Measurements from ENCODE around the gene C10orf90.
A peak's percentile ranks its signal among the peaks of the same experiment; 100 is the strongest.
"Not testable (repeated sequence)": the region's sequence is repeated elsewhere in the genome, so short reads cannot be mapped to it uniquely, and the experiment has no call there.

Gene C10orf90

GRCh38 chr10:126391192-126391885 is 279.2 kb downstream of the C10orf90 start:
- Mint-ChIP-seq H3K4me1 (peaks cover 5 to 7% of the 10 kb centered on the region in 2 donors), H3K9me3 (peaks cover 4 to 7% of the 10 kb centered on the region in 2 donors), H3K4me3 (no peak overlapping the region), H3K27ac (no peak overlapping the region), H3K36me3 (peaks cover 4 to 6% of the 10 kb centered on the region in 2 donors), H3K27me3 (peaks cover 38 to 45% of the 10 kb centered on the region in 2 donors)
- ATAC-seq (replicated peaks), result no peak
- DNase-seq, result no peak

GRCh38 chr10:126390324-126390723 is 280.2 kb downstream of the C10orf90 start:
- no peak for ATAC-seq (replicated peaks)
- Mint-ChIP-seq H3K4me3 (no peak overlapping the region), H3K4me1 (peaks cover 5 to 7% of the 10 kb centered on the region in 2 donors), H3K27ac (no peak overlapping the region), H3K27me3 (peaks cover 48 to 51% of the 10 kb centered on the region in 2 donors), H3K36me3 (peaks cover 4 to 6% of the 10 kb centered on the region in 2 donors), H3K9me3 (peaks cover 2 to 3% of the 10 kb centered on the region in 2 donors)
- no peak for DNase-seq

GRCh38 chr10:126387931-126388911 is 282.3 kb downstream of the C10orf90 start, which contains the start of gene ADAM12:
Gene ADAM12, minus strand, starts transcription at chr10:126388477. Its CDS starts 332 bp downstream, at chr10:126388145.
- DNase-seq, result no peak
- H3K4me1 Mint-ChIP-seq, result peaks cover 5 to 7% of the 10 kb centered on the region in 2 donors
- H3K4me3 Mint-ChIP-seq, result peak within 1 kb of the TSS; percentile 40 to 61
- H3K27ac Mint-ChIP-seq, result peak within 1 kb of the TSS; percentile 68
- H3K27me3 Mint-ChIP-seq, result peaks cover 53 to 56% of the 10 kb centered on the region in 2 donors
- ATAC-seq (replicated peaks), result peak in 1 of 2 donors; percentile 16
- peaks cover 4 to 6% of the 10 kb centered on the region in 2 donors for H3K36me3 Mint-ChIP-seq
- peaks cover 0 to 4% of the 10 kb centered on the region in 2 donors for H3K9me3 Mint-ChIP-seq

GRCh38 chr10:126387041-126387921 is 283.2 kb downstream of the C10orf90 start:
- Mint-ChIP-seq H3K4me1 (peaks cover 5 to 7% of the 10 kb centered on the region in 2 donors), H3K27me3 (peaks cover 56 to 57% of the 10 kb centered on the region in 2 donors), H3K9me3 (peaks cover 0 to 2% of the 10 kb centered on the region in 2 donors), H3K36me3 (peaks cover 4 to 6% of the 10 kb centered on the region in 2 donors), H3K4me3 (peak overlapping the region; percentile 40 to 61), H3K27ac (peak overlapping the region; percentile 68)
- DNase-seq (peak; percentile 34), ATAC-seq (replicated peaks) (peak; percentile 56)

GRCh38 chr10:126384269-126384873 is 286.1 kb downstream of the C10orf90 start:
- DNase-seq (no peak), ATAC-seq (replicated peaks) (no peak)
- Mint-ChIP-seq H3K27me3 (peaks cover 33 to 43% of the 10 kb centered on the region in 2 donors), H3K36me3 (peaks cover 4 to 6% of the 10 kb centered on the region in 2 donors), H3K9me3 (peaks cover 0 to 2% of the 10 kb centered on the region in 2 donors), H3K4me3 (no peak overlapping the region), H3K27ac (no peak overlapping the region), H3K4me1 (peaks cover 5 to 7% of the 10 kb centered on the region in 2 donors)

GRCh38 chr10:126380352-126381076 is 290.0 kb downstream of the C10orf90 start:
- DNase-seq (no peak), ATAC-seq (replicated peaks) (no peak)
- no peaks in the 10 kb centered on the region for H3K36me3 Mint-ChIP-seq
- H3K27me3 Mint-ChIP-seq, result peaks cover 7 to 15% of the 10 kb centered on the region in 2 donors
- no peak overlapping the region for H3K4me3 Mint-ChIP-seq
- no peaks in the 10 kb centered on the region for H3K4me1 Mint-ChIP-seq
- H3K27ac Mint-ChIP-seq, result no peak overlapping the region
- H3K9me3 Mint-ChIP-seq, result peaks cover 4 to 5% of the 10 kb centered on the region in 2 donors

GRCh38 chr10:126379166-126379565 is 291.3 kb downstream of the C10orf90 start:
- not testable (repeated sequence) for DNase-seq; H3K4me3 Mint-ChIP-seq; ATAC-seq (replicated peaks); H3K27ac Mint-ChIP-seq; H3K4me1 Mint-ChIP-seq; H3K27me3 Mint-ChIP-seq; H3K36me3 Mint-ChIP-seq
- peaks cover 10 to 16% of the 10 kb centered on the region in 2 donors for H3K9me3 Mint-ChIP-seq

GRCh38 chr10:126376956-126377355 is 293.5 kb downstream of the C10orf90 start:
- Mint-ChIP-seq H3K9me3 (peaks cover 13 to 16% of the 10 kb centered on the region in 2 donors), H3K36me3 (no peaks in the 10 kb centered on the region), H3K4me3 (no peak overlapping the region), H3K27ac (no peak overlapping the region), H3K4me1 (no peaks in the 10 kb centered on the region), H3K27me3 (peaks cover 0 to 5% of the 10 kb centered on the region in 2 donors)
- no peak for DNase-seq
- no peak for ATAC-seq (replicated peaks)

- H3K9me3 Mint-ChIP-seq, result peaks cover 13 to 16% of the 10 kb centered on the region in 2 donors
- H3K4me3 Mint-ChIP-seq, result no peak overlapping the region
- H3K4me1 Mint-ChIP-seq, result no peaks in the 10 kb centered on the region
- DNase-seq, result no peak
- no peak overlapping the region for H3K27ac Mint-ChIP-seq
- ATAC-seq (replicated peaks), result no peak
- peaks cover 0 to 4% of the 10 kb centered on the region in 2 donors for H3K27me3 Mint-ChIP-seq
- H3K36me3 Mint-ChIP-seq, result no peaks in the 10 kb centered on the region
Measured at GRCh38 chr10:126375926-126376554, 294.5 kb downstream of the C10orf90 start.

- H3K9me3 Mint-ChIP-seq, result peaks cover 13 to 16% of the 10 kb centered on the region in 2 donors
- H3K4me1 Mint-ChIP-seq, result no peaks in the 10 kb centered on the region
- no peak overlapping the region for H3K27ac Mint-ChIP-seq
- H3K27me3 Mint-ChIP-seq, result peaks cover 0 to 4% of the 10 kb centered on the region in 2 donors
- no peaks in the 10 kb centered on the region for H3K36me3 Mint-ChIP-seq
- no peak overlapping the region for H3K4me3 Mint-ChIP-seq
- ATAC-seq (replicated peaks), result no peak
- no peak for DNase-seq
Measured at GRCh38 chr10:126375299-126375698, 295.2 kb downstream of the C10orf90 start.
